NCI-H2081 (cell line): ENCODE measurements around the gene SLFN12L.
"Not testable (repeated sequence)": the region's sequence is repeated elsewhere in the genome, so short reads cannot be mapped to it uniquely, and the experiment has no call there.

Source experiments
- DNase-seq, 2 experiments: peaks; one replicate each; lab custom pipeline; 2025; lab: John Stamatoyannopoulos, UW

SLFN12L gene

DNA sequence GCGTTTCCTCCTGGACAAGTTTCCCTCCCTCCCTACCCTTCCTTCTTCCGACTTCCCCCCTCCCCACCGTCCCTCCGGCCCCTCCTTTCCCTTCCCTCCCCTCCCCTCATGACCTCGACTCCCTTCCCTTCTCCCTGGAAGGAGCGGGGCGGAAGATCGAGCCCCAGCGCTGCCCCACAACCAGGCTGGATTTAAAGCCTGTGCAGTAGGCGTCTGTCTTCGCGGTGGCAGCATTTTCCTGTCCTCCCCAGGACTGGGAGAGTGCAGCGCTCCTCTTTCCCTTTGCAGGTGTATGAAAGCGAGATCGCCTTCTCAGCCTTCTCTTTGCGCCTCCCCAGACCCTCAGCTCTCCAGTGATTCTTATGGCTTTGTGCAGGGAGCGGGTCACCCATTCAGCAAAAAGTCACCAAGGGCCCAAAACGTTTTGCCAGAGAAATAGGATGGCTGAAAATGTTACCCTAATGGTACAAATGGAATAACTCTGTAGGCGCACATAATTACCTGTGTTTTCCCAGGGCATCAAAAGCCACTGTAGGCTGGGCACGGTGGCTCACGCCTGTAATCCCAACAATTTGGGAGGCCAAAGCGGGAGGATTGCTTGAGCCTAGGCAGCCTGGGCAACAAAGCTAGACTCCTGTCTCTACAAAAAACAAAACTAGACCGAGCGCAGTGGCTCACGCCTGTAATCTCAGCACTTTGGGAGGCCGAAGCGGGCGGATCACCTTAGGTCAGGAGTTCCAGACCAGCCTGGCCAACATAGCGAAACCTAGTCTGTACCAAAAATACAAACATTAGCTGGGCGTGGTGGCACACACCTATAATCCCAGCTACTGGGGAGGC is 40.8 kb downstream of the SLFN12L start:
- no peak for DNase-seq

DNA sequence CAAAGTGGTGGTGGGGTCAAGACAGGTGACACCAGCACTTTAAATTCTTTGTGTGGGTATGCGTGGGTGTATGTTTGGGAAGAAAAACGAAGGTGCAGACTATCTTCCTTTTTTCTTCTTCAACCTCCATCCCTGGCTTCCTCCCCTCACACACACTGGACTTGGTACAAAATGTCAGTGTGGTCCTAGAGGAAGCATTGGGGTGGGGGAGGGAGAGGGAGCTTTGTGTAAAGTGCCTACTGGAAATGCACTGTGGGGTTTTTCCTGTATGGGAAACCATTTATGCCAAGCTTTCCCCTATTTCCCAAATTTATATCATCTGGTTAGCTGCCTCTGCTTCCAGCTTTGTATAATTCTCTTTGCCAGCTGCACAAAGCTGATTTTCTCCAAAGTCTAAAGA is 44.4 kb downstream of the SLFN12L start:
- DNase-seq = no peak

DNA sequence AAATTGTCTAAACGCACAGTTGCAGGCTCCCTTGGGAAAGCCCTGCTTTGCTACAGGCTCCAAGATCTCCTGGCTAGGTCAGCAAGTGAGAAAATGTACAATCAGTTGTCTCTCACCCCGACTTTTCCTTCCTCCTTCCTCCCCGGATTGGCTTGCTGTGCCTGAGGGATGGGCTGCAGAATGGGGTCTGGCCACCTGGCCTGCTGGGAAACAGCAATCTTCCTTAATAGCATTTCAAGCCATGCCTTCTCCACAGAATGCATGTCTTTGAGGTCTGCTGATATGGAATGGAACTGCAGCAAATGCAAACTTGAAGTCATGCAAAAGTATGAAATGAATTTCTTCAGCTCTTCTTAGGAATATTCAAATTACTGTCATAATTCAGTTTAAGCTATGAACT is 46.1 kb downstream of the SLFN12L start:
- DNase-seq = no peak

DNA sequence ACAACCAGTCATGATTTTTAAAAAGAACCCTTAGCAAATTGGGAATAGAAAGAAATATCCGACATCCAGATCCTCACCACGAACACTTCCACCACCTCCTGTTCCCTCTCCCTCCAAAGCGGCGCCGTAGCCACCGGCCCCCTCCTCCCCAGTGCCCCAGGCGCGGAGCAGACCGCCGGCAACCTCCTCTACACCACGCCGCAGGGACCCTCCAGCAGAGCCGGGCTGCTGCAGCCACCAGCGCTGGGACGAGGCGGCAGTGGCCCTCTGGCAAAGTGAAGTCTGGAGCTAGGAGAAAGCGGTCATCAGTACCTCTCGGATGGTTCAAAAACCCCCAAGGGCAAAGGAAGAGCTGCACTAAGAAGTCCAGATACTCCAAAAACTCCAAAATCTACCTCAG is 47.5 kb downstream of the SLFN12L start:
- DNase-seq = no peak

- DNase-seq = no peak
Measured at GRCh38 chr17:35488991-35489390, 48.5 kb downstream of the SLFN12L start.

DNA sequence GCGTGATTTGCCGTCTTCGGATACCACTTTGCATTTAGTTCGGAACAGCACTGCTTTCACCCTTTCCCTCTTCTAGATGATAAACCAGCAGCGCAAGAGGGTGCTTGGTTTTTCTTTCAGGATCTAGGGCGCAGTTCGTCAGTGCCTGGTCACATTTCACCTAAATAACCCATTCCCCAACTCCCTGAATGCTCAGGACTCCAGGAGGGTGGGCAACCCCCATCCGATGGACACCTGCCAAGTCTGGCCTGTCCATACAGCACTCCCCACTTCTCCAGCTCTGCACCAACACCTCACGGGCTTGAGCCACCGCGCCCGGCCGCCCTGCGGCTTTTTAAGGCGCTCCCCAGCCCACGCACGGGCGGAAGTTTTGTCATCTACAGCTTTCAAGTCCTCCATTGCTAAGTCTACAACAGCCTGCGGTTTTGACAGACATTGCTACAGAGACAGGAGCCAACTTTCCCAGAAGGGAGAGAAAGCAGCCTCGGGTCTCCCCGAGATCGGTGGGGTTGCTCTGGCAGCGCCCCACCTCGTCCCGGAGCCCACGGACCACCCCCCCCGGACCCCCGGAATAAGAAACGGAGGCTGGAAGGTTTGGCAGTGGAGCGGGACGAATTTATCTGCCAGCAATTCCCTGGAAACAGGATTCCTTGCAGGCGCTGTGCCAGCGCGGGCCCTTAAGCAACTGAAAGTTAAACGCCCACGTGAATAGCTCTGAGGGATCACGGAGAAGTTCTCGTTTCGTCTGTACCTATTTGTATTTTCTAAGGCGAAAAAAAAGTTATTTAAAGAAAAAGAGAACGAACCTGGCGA is 50.4 kb downstream of the SLFN12L start:
- no peak for DNase-seq

DNA sequence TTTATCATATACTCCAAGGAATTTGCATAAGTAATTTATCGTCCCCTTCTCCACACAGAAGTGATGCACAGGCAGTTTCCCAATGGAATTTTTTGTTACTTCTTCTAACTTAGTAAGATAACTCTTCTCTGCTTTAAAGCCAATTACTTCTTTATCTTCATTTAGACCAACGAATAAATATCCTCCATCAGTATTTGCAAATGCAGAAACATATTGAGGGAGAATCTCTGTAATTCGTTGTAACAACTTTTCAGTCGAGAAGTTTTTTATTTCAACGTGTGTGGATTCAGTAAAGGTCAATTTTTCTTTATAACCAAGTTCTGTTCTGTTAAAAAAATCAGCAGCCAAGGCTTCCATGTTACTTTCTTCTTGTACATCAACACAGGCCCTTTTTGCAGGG is 58.2 kb downstream of the SLFN12L start:
- DNase-seq = no peak

- DNase-seq = no peak
Measured at GRCh38 chr17:35477248-35477647, 60.2 kb downstream of the SLFN12L start.

- no peak for DNase-seq
Measured at GRCh38 chr17:35476283-35476820, 61.1 kb downstream of the SLFN12L start.

- DNase-seq = no peak
Measured at GRCh38 chr17:35468475-35468874, 69.0 kb downstream of the SLFN12L start.

DNA sequence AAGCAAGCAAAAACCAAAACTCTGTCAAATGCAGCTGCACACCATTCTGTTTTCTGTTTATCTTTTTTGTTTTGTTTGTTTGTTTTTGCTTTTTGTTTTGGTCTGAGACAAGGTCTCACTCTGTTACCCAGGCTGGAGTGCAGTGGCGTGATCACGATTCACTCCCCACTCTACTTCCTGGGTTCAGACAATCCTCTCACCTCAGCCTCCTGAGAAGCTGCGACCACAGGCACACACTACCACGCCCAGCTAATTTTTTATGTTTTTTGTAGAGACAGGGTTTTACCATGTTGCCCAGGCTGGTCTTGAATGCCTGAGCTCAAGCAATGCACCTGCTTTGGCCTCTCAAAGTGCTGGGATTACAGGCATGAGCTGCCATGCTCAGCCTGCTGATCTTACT is 69.7 kb downstream of the SLFN12L start:
- no peak for DNase-seq

DNA sequence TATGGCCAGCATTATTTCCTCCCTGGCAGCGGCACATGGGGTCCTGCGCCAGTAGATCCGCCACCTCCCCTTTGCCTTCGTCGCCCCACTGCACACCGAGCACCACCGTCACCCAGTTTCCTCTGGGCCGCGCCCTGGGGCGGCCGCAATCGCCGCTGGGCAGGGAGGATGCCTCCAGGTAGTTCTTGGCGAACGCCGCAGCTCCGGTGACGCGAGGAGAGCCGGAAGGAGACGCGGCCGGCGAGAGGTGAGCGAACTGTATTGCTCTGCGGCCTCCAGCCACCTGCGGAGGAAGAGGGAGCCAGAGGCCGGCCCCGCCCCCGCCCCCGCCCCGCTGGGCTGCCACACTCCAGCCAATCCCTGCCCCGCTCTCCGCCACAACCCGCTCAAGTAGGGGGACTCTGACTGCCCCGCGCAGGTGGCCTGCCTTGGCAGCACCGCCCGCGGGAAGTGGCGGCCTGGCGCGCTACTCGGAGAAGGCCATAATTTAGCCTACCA is 77.1 kb downstream of the SLFN12L start:
- DNase-seq = peak; percentile 1 to 38

GRCh38 chr17:35454035-35454434 is 83.4 kb downstream of the SLFN12L start:
- DNase-seq = not testable (repeated sequence)

GRCh38 chr17:35453171-35453570 is 84.3 kb downstream of the SLFN12L start:
- no peak for DNase-seq

- DNase-seq = no peak
Measured at GRCh38 chr17:35449371-35449931, 88.0 kb downstream of the SLFN12L start.

GRCh38 chr17:35448899-35449227 is 88.6 kb downstream of the SLFN12L start:
- no peak for DNase-seq

GRCh38 chr17:35448214-35448898 is 89.1 kb downstream of the SLFN12L start, which contains the start of gene SLFN13:
Gene SLFN13, minus strand, starts transcription at chr17:35448766. Its CDS starts 3,086 bp downstream, at chr17:35445680.
- no peak for DNase-seq

- DNase-seq = no peak
Measured at GRCh38 chr17:35447499-35447898, 90.0 kb downstream of the SLFN12L start.

DNA sequence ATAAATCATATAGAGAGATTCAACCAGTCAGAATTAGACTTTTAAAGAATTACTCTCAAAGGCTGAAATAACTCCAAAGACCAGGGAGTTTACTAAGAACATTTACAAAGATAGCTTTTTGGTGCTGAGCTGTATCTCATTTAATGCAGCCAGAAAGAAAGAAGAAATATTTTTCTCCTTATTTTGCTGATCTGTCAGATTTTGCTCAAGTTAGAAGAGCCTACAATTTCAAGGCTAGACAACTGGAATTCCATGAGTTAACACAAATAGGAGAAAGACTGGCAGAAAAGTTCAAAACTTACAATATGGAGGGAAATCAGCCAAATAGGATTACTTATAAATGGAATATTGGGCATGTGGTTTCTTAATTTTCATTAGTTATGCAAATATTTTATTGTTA is 99.0 kb downstream of the SLFN12L start:
- DNase-seq = no peak

DNA sequence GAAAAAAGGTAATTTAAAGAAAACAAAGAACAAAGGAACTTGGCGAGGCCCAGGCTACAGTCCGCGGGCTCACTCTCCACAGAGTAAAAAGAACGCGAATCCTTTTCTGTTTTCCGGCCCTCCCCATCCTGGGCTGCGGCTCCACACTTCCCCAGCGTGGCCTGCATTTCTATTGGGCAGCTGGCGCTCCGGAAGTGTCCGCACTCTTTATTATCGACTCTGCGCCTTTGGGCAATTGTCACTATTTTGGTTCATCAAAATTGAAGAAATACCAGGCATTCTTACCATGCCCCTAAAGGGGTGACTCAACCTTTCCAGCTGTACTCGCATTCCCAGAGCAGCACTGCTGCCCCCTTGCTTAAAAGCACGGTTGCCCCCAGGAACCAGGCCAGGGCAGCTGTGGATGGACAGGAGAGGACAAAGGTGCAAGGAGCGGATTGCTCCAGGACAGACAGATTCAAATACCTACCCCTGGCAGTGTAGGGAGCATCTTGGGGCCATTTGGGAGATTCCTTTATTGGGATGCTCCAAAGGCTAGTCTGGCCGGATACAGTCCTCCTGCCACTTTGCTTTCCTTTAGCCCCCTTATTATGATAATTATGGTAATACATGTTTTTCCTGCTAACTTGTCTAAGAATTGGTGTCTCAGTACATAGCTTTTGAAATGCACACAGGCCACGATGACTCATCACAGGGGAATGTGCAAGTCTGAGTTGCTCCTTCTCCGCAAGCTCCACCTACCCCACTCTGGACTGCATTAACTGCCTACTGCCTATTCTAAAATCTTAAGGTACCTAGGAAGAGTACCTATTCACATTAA is 104.2 kb downstream of the SLFN12L start:
- no peak for DNase-seq
